Body of pancreas (tissue), 4 donors: ENCODE data around the gene TCIRG1.

ENCODE experiments used
- POLR2A ChIP-seq, 3 donors: fragments of 450-650 bp; IDR thresholded peaks; one replicate each; pipeline ENCODE4 v1.6.1; 2016; ENCODE audit warnings: antibody characterized with exemption in 3 of 3, mild to moderate bottlenecking in 2 of 3
- TF ChIP-seq, protein P1 (sequence below), 7 experiments: fragments of 450-650 bp in 4 of 7; fragments of 200-600 bp in 3 of 7; sonication (generic) in 3 of 7; IDR thresholded peaks; one replicate each; pipeline ENCODE4 v1.5.1; 2016 to 2019; ENCODE audit warnings: antibody characterized with exemption in 7 of 7

DNA sequence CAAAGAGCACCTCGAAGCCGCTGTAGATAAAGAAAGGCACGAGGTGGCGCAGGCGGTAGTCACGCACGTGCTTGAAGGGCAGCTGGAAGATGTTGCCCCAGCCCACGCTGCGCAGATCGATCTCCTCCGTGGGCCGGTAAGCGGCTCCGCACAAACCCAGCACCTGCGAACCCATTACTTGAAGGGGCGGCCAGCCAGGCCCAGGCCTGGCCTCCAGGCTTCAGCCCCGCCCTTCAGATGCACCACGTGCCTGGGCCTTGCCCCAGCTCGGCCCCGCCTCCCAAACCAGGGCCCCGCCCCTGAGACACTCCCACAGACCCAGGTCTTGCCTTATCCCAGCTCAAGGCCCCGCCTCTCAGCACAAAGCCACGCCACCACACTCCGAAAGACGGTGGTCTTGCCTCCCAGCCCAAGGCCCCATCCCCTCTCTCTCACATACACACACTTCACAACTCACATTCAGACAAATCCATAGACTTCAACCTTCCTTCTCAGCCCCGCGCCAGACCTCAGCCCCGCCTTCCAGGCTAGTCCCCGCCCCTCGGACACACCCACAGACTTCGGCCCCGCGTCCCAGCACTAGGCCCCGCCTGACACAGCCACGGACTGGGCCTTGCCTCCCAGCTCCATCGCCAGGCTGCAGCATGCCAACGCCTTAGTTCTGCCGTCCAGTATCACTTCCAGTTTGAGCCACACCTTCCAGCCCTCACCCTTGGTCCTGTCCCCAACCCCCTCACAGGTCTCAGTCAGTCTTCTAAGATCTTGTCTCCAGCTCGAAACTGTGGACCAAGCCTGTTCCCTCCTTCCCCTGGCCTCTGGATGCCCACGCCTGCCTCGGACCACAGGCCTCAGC lies 42.0 kb upstream of the TCIRG1 start:
- TF ChIP-seq, protein P1, sequence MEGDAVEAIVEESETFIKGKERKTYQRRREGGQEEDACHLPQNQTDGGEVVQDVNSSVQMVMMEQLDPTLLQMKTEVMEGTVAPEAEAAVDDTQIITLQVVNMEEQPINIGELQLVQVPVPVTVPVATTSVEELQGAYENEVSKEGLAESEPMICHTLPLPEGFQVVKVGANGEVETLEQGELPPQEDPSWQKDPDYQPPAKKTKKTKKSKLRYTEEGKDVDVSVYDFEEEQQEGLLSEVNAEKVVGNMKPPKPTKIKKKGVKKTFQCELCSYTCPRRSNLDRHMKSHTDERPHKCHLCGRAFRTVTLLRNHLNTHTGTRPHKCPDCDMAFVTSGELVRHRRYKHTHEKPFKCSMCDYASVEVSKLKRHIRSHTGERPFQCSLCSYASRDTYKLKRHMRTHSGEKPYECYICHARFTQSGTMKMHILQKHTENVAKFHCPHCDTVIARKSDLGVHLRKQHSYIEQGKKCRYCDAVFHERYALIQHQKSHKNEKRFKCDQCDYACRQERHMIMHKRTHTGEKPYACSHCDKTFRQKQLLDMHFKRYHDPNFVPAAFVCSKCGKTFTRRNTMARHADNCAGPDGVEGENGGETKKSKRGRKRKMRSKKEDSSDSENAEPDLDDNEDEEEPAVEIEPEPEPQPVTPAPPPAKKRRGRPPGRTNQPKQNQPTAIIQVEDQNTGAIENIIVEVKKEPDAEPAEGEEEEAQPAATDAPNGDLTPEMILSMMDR (IDR thresholded peaks at IDR 0.05), result no peak
- TF ChIP-seq POLR2A (IDR thresholded peaks at IDR 0.05), result no peak
